WTC11 (cell line): ENCODE results near the gene ZNF300. TPM values are rescaled to one million over a fixed set of nuclear protein-coding genes. Genes with fewer than 3 reads are reported as not detected.

Experiments used
- ATAC-seq: fragments of 200-7000 bp; cut with Tn5 transposase; 2 replicates; pipeline ENCODE4 v1.10.0; 2021; ENCODE audit warnings: mild to moderate bottlenecking, moderate library complexity
- CTCF ChIA-PET: fragments of 300-600 bp; sonication (Branson Sonifier 250); formaldehyde crosslinking; loops from one replicate; lab custom pipeline; 2021; ENCODE audit warnings: antibody characterized with exemption; lab: Charles Lee
- POLR2A ChIA-PET: fragments of 350-600 bp; sonication (Branson Sonifier 250); formaldehyde crosslinking; loops from one replicate; lab custom pipeline; 2021; ENCODE audit warnings: antibody characterized with exemption; lab: Charles Lee
- DNase-seq: peaks from one replicate; pipeline ENCODE4 v3.0.0; 2021; ENCODE audit warnings: low spot score
- H3K27ac Mint-ChIP-seq: 2 replicates; pipeline ENCODE4 v1.8.0; 2021; ENCODE audit warnings: mixed read lengths
- H3K27me3 Mint-ChIP-seq: 2 replicates; pipeline ENCODE4 v1.8.0; 2021; ENCODE audit warnings: low read depth, mild to moderate bottlenecking, moderate library complexity, mixed read lengths
- H3K36me3 Mint-ChIP-seq: 2 replicates; pipeline ENCODE4 v1.8.0; 2021; ENCODE audit warnings: mixed read lengths
- H3K4me1 Mint-ChIP-seq: 2 replicates; pipeline ENCODE4 v1.8.0; 2022; ENCODE audit warnings: mixed read lengths
- H3K4me3 Mint-ChIP-seq: 2 replicates; pipeline ENCODE4 v1.8.0; 2021; ENCODE audit warnings: mild to moderate bottlenecking, moderate library complexity, mixed read lengths
- H3K9me3 Mint-ChIP-seq: 2 replicates; pipeline ENCODE4 v1.8.0; 2021; ENCODE audit warnings: mixed read lengths
- ATF6 ChIP-seq: sonication (generic); formaldehyde crosslinking; IDR thresholded peaks from 2 replicates; pipeline ENCODE4 v1.8.1; 2023; ENCODE audit warnings: mild to moderate bottlenecking, missing genetic modification reagents
- CREM ChIP-seq: sonication (generic); formaldehyde crosslinking; IDR thresholded peaks from 2 replicates; pipeline ENCODE4 v1.8.1; 2022; ENCODE audit warnings: mild to moderate bottlenecking, missing genetic modification reagents, moderate library complexity
- ELF4 ChIP-seq: sonication (generic); formaldehyde crosslinking; IDR thresholded peaks from 2 replicates; pipeline ENCODE4 v1.8.1; 2022; ENCODE audit warnings: low read depth, mild to moderate bottlenecking, moderate library complexity, missing genetic modification reagents
- EMX1 ChIP-seq: fragments of 250-450 bp; sonication (Bioruptor Pico); IDR thresholded peaks from 2 replicates; pipeline ENCODE4 v1.8.0; 2021; ENCODE audit warnings: mild to moderate bottlenecking
- FOXK1 ChIP-seq: sonication (generic); formaldehyde crosslinking; IDR thresholded peaks from 2 replicates; pipeline ENCODE4 v1.8.0; 2022; ENCODE audit warnings: mild to moderate bottlenecking, moderate library complexity, missing genetic modification reagents
- FOXP4 ChIP-seq: sonication (generic); formaldehyde crosslinking; IDR thresholded peaks from 2 replicates; pipeline ENCODE4 v1.8.0; 2022; ENCODE audit warnings: mild to moderate bottlenecking, missing genetic modification reagents
- GTF2I ChIP-seq: fragments of 250-450 bp; sonication (Bioruptor Pico); conservative IDR thresholded peaks from 2 replicates; pipeline ENCODE4 v1.4.0; 2021; ENCODE audit warnings: mild to moderate bottlenecking
- IRF1 ChIP-seq: sonication (generic); formaldehyde crosslinking; IDR thresholded peaks from 2 replicates; pipeline ENCODE4 v1.8.0; 2023; ENCODE audit warnings: missing genetic modification reagents
- JAZF1 ChIP-seq: fragments of 250-450 bp; sonication (Bioruptor Pico); IDR thresholded peaks from 2 replicates; pipeline ENCODE4 v1.9.0; 2021; ENCODE audit warnings: moderate library complexity, mild to moderate bottlenecking, inconsistent platforms
- JUN ChIP-seq: sonication (generic); formaldehyde crosslinking; IDR thresholded peaks from 2 replicates; pipeline ENCODE4 v1.8.0; 2023; ENCODE audit warnings: mild to moderate bottlenecking, missing genetic modification reagents
- MYBL2 ChIP-seq: sonication (generic); formaldehyde crosslinking; IDR thresholded peaks from 2 replicates; pipeline ENCODE4 v1.8.1; 2023; ENCODE audit warnings: mild to moderate bottlenecking, moderate library complexity, missing genetic modification reagents
- NFATC4 ChIP-seq: fragments of 250-450 bp; sonication (Bioruptor Pico); IDR thresholded peaks from 2 replicates; pipeline ENCODE4 v1.9.0; 2021; ENCODE audit warnings: mild to moderate bottlenecking
- NR2C2 ChIP-seq: sonication (generic); formaldehyde crosslinking; IDR thresholded peaks from 2 replicates; pipeline ENCODE4 v1.8.0; 2022; ENCODE audit warnings: mild to moderate bottlenecking, missing genetic modification reagents
- PREB ChIP-seq: sonication (generic); formaldehyde crosslinking; IDR thresholded peaks from 2 replicates; pipeline ENCODE4 v1.8.1; 2022; ENCODE audit warnings: mild to moderate bottlenecking, missing genetic modification reagents, moderate library complexity, borderline replicate concordance
- STAT6 ChIP-seq: sonication (generic); formaldehyde crosslinking; conservative IDR thresholded peaks from 2 replicates; pipeline ENCODE4 v1.8.1; 2023; ENCODE audit warnings: mild to moderate bottlenecking, low read depth, missing genetic modification reagents, moderate library complexity
- TEAD4 ChIP-seq: sonication (generic); formaldehyde crosslinking; IDR thresholded peaks from 2 replicates; pipeline ENCODE4 v1.8.0; 2022; ENCODE audit warnings: mild to moderate bottlenecking, missing genetic modification reagents
- USF1 ChIP-seq: sonication (generic); formaldehyde crosslinking; IDR thresholded peaks from 2 replicates; pipeline ENCODE4 v1.8.0; 2022; ENCODE audit warnings: mild to moderate bottlenecking, missing genetic modification reagents
- ZNF138 ChIP-seq: sonication (generic); formaldehyde crosslinking; conservative IDR thresholded peaks from 2 replicates; pipeline ENCODE4 v1.8.1; 2022; ENCODE audit warnings: mild to moderate bottlenecking, moderate library complexity, missing genetic modification reagents
- ZNF281 ChIP-seq: sonication (generic); formaldehyde crosslinking; IDR thresholded peaks from 2 replicates; pipeline ENCODE4 v1.8.0; 2023; ENCODE audit warnings: mild to moderate bottlenecking, missing genetic modification reagents
- ZNF317 ChIP-seq: sonication (generic); formaldehyde crosslinking; IDR thresholded peaks from 2 replicates; pipeline ENCODE4 v1.8.1; 2023; ENCODE audit warnings: low read depth, mild to moderate bottlenecking, moderate library complexity, missing genetic modification reagents, borderline replicate concordance
- ZNF671 ChIP-seq: fragments of 250-450 bp; sonication (Bioruptor Pico); IDR thresholded peaks from 2 replicates; pipeline ENCODE4 v1.8.0; 2021; ENCODE audit warnings: mild to moderate bottlenecking
- ZSCAN18 ChIP-seq: fragments of 250-450 bp; sonication (Bioruptor Pico); IDR thresholded peaks from 2 replicates; pipeline ENCODE4 v2.1.2; 2022; ENCODE audit warnings: mild to moderate bottlenecking, moderate library complexity
- total RNA-seq: library from RNA; stranded (reverse); gene quantifications from 3 replicates; pipeline ENCODE4 v1.2.3, GENCODE V29; 2021

ZNF300 gene
- total RNA-seq, 1 experiment from 2014 or later, result 17.9 TPM

- ATAC-seq (no peak), DNase-seq (no peak)
- no peak overlapping the region for H3K27ac Mint-ChIP-seq
- H3K27me3 Mint-ChIP-seq, result peaks cover 14% of the 10 kb centered on the region
- H3K4me3 Mint-ChIP-seq, result no peak overlapping the region
- ChIA-PET CTCF (no interaction called here), POLR2A (no interaction called here)
- TF ChIP-seq PREB (CRISPR knock-in tag) (no peak), EMX1 (no peak), GTF2I (CRISPR knock-in tag) (no peak), ZNF671 (CRISPR knock-in tag) (no peak), CREM (CRISPR knock-in tag) (no peak), ZNF138 (CRISPR knock-in tag) (no peak), MYBL2 (CRISPR knock-in tag) (no peak), IRF1 (no peak), ZNF281 (CRISPR knock-in tag) (no peak), NR2C2 (CRISPR knock-in tag) (no peak), ZNF317 (CRISPR knock-in tag) (no peak), STAT6 (CRISPR knock-in tag) (no peak)
- H3K4me1 Mint-ChIP-seq, result no peaks in the 10 kb centered on the region
- peaks cover 57% of the 10 kb centered on the region for H3K36me3 Mint-ChIP-seq
- peaks cover 96% of the 10 kb centered on the region for H3K9me3 Mint-ChIP-seq
Observed at GRCh38 chr5:150948539-150948938, 43.8 kb upstream of the ZNF300 start.

GRCh38 chr5:150946351-150946905, 41.6 kb upstream of the ZNF300 start:
- ATAC-seq (no peak), DNase-seq (no peak)
- Mint-ChIP-seq H3K4me3 (no peak overlapping the region), H3K4me1 (no peaks in the 10 kb centered on the region), H3K9me3 (peaks cover 91% of the 10 kb centered on the region), H3K27me3 (peaks cover 18% of the 10 kb centered on the region), H3K36me3 (peaks cover 45% of the 10 kb centered on the region), H3K27ac (no peak overlapping the region)
- ChIA-PET POLR2A (no interaction called here), CTCF (no interaction called here)
- no peak for TF ChIP-seq ZSCAN18
- no peak for TF ChIP-seq FOXK1 (CRISPR knock-in tag)
- no peak for TF ChIP-seq ELF4
- TF ChIP-seq FOXP4 (CRISPR knock-in tag), result no peak
- no peak for TF ChIP-seq TEAD4 (CRISPR knock-in tag)
- TF ChIP-seq EMX1, result no peak
- no peak for TF ChIP-seq CREM (CRISPR knock-in tag)
- TF ChIP-seq USF1 (CRISPR knock-in tag), result no peak
- no peak for TF ChIP-seq NR2C2 (CRISPR knock-in tag)
- no peak for TF ChIP-seq JUN
- no peak for TF ChIP-seq JAZF1 (CRISPR knock-in tag)
- TF ChIP-seq ATF6 (CRISPR knock-in tag), result no peak
- TF ChIP-seq NFATC4 (CRISPR knock-in tag), result no peak
